Effector CD4-positive, alpha-beta T cell (primary cell): ENCODE measurements around the gene MORN1.
A peak's percentile ranks its signal among the peaks of the same experiment; 100 is the strongest.

ENCODE experiments used
- DNase-seq: peaks from one replicate; pipeline ENCODE4 v3.0.0-alpha.2; 2020

Gene MORN1

GRCh38 chr1:2418791-2419320 is 27.5 kb upstream of the MORN1 start:
- DNase-seq: no peak

- DNase-seq: no peak
Measured at GRCh38 chr1:2417833-2418225, 26.5 kb upstream of the MORN1 start.

- no peak for DNase-seq
Measured at GRCh38 chr1:2417083-2417832, 25.9 kb upstream of the MORN1 start.

- no peak for DNase-seq
Measured at GRCh38 chr1:2416403-2416802, 25.0 kb upstream of the MORN1 start.

GRCh38 chr1:2415801-2416208 is 24.5 kb upstream of the MORN1 start:
- no peak for DNase-seq

GRCh38 chr1:2415337-2415736 is 24.0 kb upstream of the MORN1 start:
- no peak for DNase-seq

- peak; percentile 77 for DNase-seq
Measured at GRCh38 chr1:2414297-2414958, 23.1 kb upstream of the MORN1 start.

GRCh38 chr1:2413495-2414296 is 22.3 kb upstream of the MORN1 start:
- DNase-seq: no peak

- DNase-seq: no peak
Measured at GRCh38 chr1:2412773-2413494, 21.6 kb upstream of the MORN1 start.

GRCh38 chr1:2412395-2412772 is 21.0 kb upstream of the MORN1 start, which contains the start of gene PEX10:
PEX10 (minus strand) TSS chr1:2412564; CDS start chr1:2412502, 62 bp downstream.
- DNase-seq: peak; percentile 96

GRCh38 chr1:2411801-2412394 is 20.5 kb upstream of the MORN1 start:
- peak; percentile 33 for DNase-seq

GRCh38 chr1:2409745-2410144 is 18.4 kb upstream of the MORN1 start:
- DNase-seq: no peak

- DNase-seq: no peak
Measured at GRCh38 chr1:2408859-2409276, 17.5 kb upstream of the MORN1 start.

GRCh38 chr1:2408456-2408855 is 17.1 kb upstream of the MORN1 start:
- DNase-seq: no peak

- no peak for DNase-seq
Measured at GRCh38 chr1:2407991-2408275, 16.6 kb upstream of the MORN1 start.

- DNase-seq: no peak
Measured at GRCh38 chr1:2407166-2407990, 16.0 kb upstream of the MORN1 start.

GRCh38 chr1:2406451-2407041 is 15.2 kb upstream of the MORN1 start:
- no peak for DNase-seq

GRCh38 chr1:2405588-2406295 is 14.4 kb upstream of the MORN1 start:
- no peak for DNase-seq

- no peak for DNase-seq
Measured at GRCh38 chr1:2404890-2405511, 13.6 kb upstream of the MORN1 start.
